ENCODE results near the gene NPAS4.

NPAS4 gene

GRCh38 chr11:66471142-66471541 lies 50.3 kb downstream of the NPAS4 start:
- no peak overlapping the region for H3K4me3 ChIP-seq (ENCODE audit: low read length)
- no peak for DNase-seq (ENCODE audit: low read depth)
- no peak for TF ChIP-seq CTCF (conservative IDR thresholded peaks at IDR 0.05; ENCODE audit: low read length)

GRCh38 chr11:66472054-66472453 lies 51.2 kb downstream of the NPAS4 start:
- no peak for DNase-seq (ENCODE audit: low read depth)
- H3K4me3 ChIP-seq (ENCODE audit: low read length) = no peak overlapping the region
- no peak for TF ChIP-seq CTCF (conservative IDR thresholded peaks at IDR 0.05; ENCODE audit: low read length)

GRCh38 chr11:66473167-66473566 lies 52.3 kb downstream of the NPAS4 start:
- no peak for TF ChIP-seq CTCF (conservative IDR thresholded peaks at IDR 0.05; ENCODE audit: low read length)
- no peak overlapping the region for H3K4me3 ChIP-seq (ENCODE audit: low read length)
- DNase-seq (ENCODE audit: low read depth) = no peak

GRCh38 chr11:66473608-66474515 lies 53.0 kb downstream of the NPAS4 start:
- no peak for TF ChIP-seq CTCF (conservative IDR thresholded peaks at IDR 0.05; ENCODE audit: low read length)
- no peak for DNase-seq (ENCODE audit: low read depth)
- H3K4me3 ChIP-seq (ENCODE audit: low read length) = no peak overlapping the region

GRCh38 chr11:66475349-66476172 lies 54.7 kb downstream of the NPAS4 start:
- no peak for DNase-seq (ENCODE audit: low read depth)
- no peak for TF ChIP-seq CTCF (conservative IDR thresholded peaks at IDR 0.05; ENCODE audit: low read length)

More at GRCh38 chr11:66475349-66476172, 54.7 kb downstream of the NPAS4 start:
- H3K4me3 ChIP-seq (ENCODE audit: low read length) = no peak overlapping the region

Measured in AG10803 (cell line).